CD4-positive, alpha-beta memory T cell (primary cell): Measurements from ENCODE around the gene CDRT15L2. TPM values are rescaled to one million over a fixed set of nuclear protein-coding genes. Genes with fewer than 3 reads are reported as not detected.
"Not testable (repeated sequence)": the region's sequence is repeated elsewhere in the genome, so short reads cannot be mapped to it uniquely, and the experiment has no call there.

Source experiments
- CTCF ChIA-PET: fragments of 350-600 bp; sonication (Branson Sonifier 250); formaldehyde crosslinking; loops from one replicate; lab custom pipeline; 2021; ENCODE audit warnings: inconsistent platforms; ENCODE audit not compliant: partially characterized antibody; lab: Charles Lee
- POLR2A ChIA-PET: fragments of 350-600 bp; sonication (Branson Sonifier 250); formaldehyde crosslinking; loops from one replicate; lab custom pipeline; 2021; ENCODE audit not compliant: partially characterized antibody; lab: Charles Lee
- DNase-seq, 5 donors: peaks; one replicate each; pipeline versions ENCODE4 v3.0.0 to v3.0.0-alpha.2; 2020 to 2022; ENCODE audit warnings: mixed read lengths in 1 of 5
- H3K27ac ChIP-seq: one replicate; pipeline ENCODE4 v1.7.0; 2013; ENCODE audit warnings: low read depth, low read length
- H3K27me3 ChIP-seq: 2 replicates; pipeline ENCODE4 v1.7.0; 2013; ENCODE audit warnings: mild to moderate bottlenecking, low read length, moderate library complexity; ENCODE audit not compliant: insufficient read depth
- H3K36me3 ChIP-seq: 2 replicates; pipeline ENCODE4 v1.7.0; 2013; ENCODE audit warnings: mild to moderate bottlenecking, low read length, moderate library complexity; ENCODE audit not compliant: insufficient read depth
- H3K4me1 ChIP-seq: 2 replicates; pipeline ENCODE4 v1.7.0; 2013; ENCODE audit warnings: mild to moderate bottlenecking, low read length, moderate library complexity; ENCODE audit not compliant: insufficient read depth
- H3K4me3 ChIP-seq, 2 donors: one replicate each; pipeline ENCODE4 v1.7.0; 2013; ENCODE audit warnings: low read length in 2 of 2, mild to moderate bottlenecking in 1 of 2
- H3K9me3 ChIP-seq, 2 donors: one replicate each; pipeline ENCODE4 v1.7.0; 2013; ENCODE audit warnings: low read length in 2 of 2, control low read depth in 1 of 2; ENCODE audit not compliant: control insufficient read depth in 1 of 2
- H3K27ac Mint-ChIP-seq, 7 donors: one replicate each; pipeline ENCODE4 v1.8.0; 2020 to 2021; ENCODE audit warnings: mixed read lengths in 7 of 7, mild to moderate bottlenecking in 6 of 7, inconsistent platforms in 3 of 7, moderate library complexity in 3 of 7
- H3K27me3 Mint-ChIP-seq, 2 donors: one replicate each; pipeline ENCODE4 v1.8.0; 2020 to 2021; ENCODE audit warnings: mixed read lengths in 2 of 2
- H3K36me3 Mint-ChIP-seq, 2 donors: one replicate each; pipeline ENCODE4 v1.8.0; 2020 to 2021; ENCODE audit warnings: mixed read lengths in 2 of 2, inconsistent platforms in 1 of 2, mild to moderate bottlenecking in 1 of 2
- H3K4me1 Mint-ChIP-seq, 4 donors: one replicate each; pipeline ENCODE4 v1.8.0; 2020 to 2021; ENCODE audit warnings: mixed read lengths in 4 of 4, mild to moderate bottlenecking in 1 of 4
- H3K4me3 Mint-ChIP-seq, 8 donors: one replicate each; pipeline ENCODE4 v1.8.0; 2020 to 2021; ENCODE audit warnings: mixed read lengths in 8 of 8, mild to moderate bottlenecking in 7 of 8, moderate library complexity in 6 of 8, inconsistent platforms in 3 of 8
- H3K9me3 Mint-ChIP-seq, 8 donors: one replicate each; pipeline ENCODE4 v1.8.0; 2020 to 2021; ENCODE audit warnings: mixed read lengths in 8 of 8, mild to moderate bottlenecking in 5 of 8, inconsistent platforms in 3 of 8, moderate library complexity in 1 of 8
- intact Hi-C: fragments of 100-400 bp; cut with micrococcal nuclease; formaldehyde crosslinking; loops from one replicate; pipeline ENCODE4 v1.15.1; 2023
- polyA plus RNA-seq, 2 donors: library from polyadenylated mRNA; unstranded; fragments of 300-500 nt; fragmentation: Illumina TruSeq; gene quantifications; one replicate each; pipeline ENCODE4 v1.2.3, GENCODE V29; 2021
- total RNA-seq, 2 experiments: library from RNA; stranded (reverse); gene quantifications; one replicate each; pipeline ENCODE4 v1.2.3, GENCODE V29; 2021

The CDRT15L2 gene
- total and polyA plus RNA-seq, 4 experiments from 2014 or later = not detected

DNA sequence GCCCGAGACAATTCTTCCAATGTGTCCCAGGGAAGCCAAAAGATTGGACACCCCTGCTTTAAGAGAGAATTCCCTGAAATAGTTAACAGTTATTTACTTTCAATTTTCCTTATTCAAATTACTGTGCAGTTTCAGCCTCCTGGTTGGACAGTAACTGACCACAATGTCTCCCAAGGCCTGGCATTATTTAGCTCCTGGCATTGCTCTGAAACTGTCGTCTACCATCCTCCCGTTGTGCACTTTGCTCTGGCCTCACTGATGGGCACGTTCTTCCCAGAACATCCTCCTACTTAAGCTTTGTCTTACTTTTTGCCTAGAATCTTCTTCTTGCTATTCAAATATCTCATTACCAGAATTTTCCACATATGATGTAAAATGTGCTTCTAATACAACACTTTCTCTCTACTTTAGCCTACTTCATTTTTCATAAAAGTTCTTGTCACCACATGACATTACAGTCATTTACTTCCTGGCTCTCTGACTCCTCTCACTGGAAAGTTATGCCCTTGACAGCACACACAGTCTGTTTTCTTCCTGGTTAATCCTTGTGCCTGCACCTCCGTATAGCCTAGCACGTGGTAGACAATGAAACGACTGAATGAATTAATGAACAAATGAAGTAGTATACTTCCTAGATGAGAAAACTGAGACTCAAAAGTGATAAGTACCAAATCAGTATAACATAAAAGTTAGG is 37.5 kb upstream of the CDRT15L2 start:
- H3K4me3 ChIP-seq, H3K27ac ChIP-seq, intact Hi-C loops, H3K27ac Mint-ChIP-seq, DNase-seq, H3K9me3 Mint-ChIP-seq, H3K36me3 ChIP-seq, H3K9me3 ChIP-seq, POLR2A ChIA-PET, H3K4me1 Mint-ChIP-seq, H3K27me3 ChIP-seq, H3K4me3 Mint-ChIP-seq, H3K27me3 Mint-ChIP-seq, H3K36me3 Mint-ChIP-seq, H3K4me1 ChIP-seq: not testable (repeated sequence)
- CTCF ChIA-PET = interaction anchor here (0.6 kb wide), 1 partner anchor 602 kb away, joined by 3 read pairs; no protein-coding TSS in a partner anchor

DNA sequence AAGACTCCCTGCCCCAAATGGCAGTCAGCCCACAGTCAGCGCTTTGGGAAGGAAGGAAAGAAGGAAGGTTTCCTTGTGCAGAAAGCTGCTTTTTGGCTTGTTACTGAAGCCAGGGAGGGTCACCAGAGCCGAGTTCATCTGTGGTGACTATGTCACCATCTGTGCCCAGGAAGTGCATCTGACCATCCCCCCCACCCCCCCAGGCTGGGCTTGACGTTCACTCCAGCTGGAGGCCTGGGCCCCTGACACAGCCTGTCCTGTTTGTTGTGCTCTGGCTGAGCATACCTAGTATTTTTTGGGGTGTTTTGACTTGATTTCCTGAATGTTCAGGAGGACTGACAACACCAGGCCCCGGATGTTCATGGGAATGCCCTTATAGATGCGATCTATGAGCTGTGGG is 31.6 kb upstream of the CDRT15L2 start:
- H3K9me3 Mint-ChIP-seq, H3K27me3 ChIP-seq, H3K4me3 Mint-ChIP-seq, H3K4me3 ChIP-seq, CTCF ChIA-PET, H3K4me1 Mint-ChIP-seq, H3K27me3 Mint-ChIP-seq, POLR2A ChIA-PET, H3K27ac Mint-ChIP-seq, H3K4me1 ChIP-seq, H3K36me3 ChIP-seq, H3K36me3 Mint-ChIP-seq, H3K27ac ChIP-seq, intact Hi-C loops, H3K9me3 ChIP-seq, DNase-seq: not testable (repeated sequence)

- H3K36me3 Mint-ChIP-seq, H3K27ac Mint-ChIP-seq, DNase-seq, H3K9me3 Mint-ChIP-seq, H3K4me3 Mint-ChIP-seq, H3K4me1 Mint-ChIP-seq, CTCF ChIA-PET, H3K27me3 ChIP-seq, H3K9me3 ChIP-seq, H3K36me3 ChIP-seq, H3K4me3 ChIP-seq, H3K4me1 ChIP-seq, intact Hi-C loops, POLR2A ChIA-PET, H3K27ac ChIP-seq, H3K27me3 Mint-ChIP-seq: not testable (repeated sequence)
Observed at GRCh38 chr17:20552920-20553319, 26.6 kb upstream of the CDRT15L2 start.

- H3K9me3 ChIP-seq, DNase-seq, H3K36me3 Mint-ChIP-seq, H3K4me3 ChIP-seq, H3K36me3 ChIP-seq, H3K27ac Mint-ChIP-seq, intact Hi-C loops, H3K4me1 ChIP-seq, CTCF ChIA-PET, H3K27me3 ChIP-seq, H3K4me1 Mint-ChIP-seq, H3K4me3 Mint-ChIP-seq, H3K27me3 Mint-ChIP-seq, H3K27ac ChIP-seq, POLR2A ChIA-PET, H3K9me3 Mint-ChIP-seq: not testable (repeated sequence)
Observed at GRCh38 chr17:20554728-20555127, 24.8 kb upstream of the CDRT15L2 start.

DNA sequence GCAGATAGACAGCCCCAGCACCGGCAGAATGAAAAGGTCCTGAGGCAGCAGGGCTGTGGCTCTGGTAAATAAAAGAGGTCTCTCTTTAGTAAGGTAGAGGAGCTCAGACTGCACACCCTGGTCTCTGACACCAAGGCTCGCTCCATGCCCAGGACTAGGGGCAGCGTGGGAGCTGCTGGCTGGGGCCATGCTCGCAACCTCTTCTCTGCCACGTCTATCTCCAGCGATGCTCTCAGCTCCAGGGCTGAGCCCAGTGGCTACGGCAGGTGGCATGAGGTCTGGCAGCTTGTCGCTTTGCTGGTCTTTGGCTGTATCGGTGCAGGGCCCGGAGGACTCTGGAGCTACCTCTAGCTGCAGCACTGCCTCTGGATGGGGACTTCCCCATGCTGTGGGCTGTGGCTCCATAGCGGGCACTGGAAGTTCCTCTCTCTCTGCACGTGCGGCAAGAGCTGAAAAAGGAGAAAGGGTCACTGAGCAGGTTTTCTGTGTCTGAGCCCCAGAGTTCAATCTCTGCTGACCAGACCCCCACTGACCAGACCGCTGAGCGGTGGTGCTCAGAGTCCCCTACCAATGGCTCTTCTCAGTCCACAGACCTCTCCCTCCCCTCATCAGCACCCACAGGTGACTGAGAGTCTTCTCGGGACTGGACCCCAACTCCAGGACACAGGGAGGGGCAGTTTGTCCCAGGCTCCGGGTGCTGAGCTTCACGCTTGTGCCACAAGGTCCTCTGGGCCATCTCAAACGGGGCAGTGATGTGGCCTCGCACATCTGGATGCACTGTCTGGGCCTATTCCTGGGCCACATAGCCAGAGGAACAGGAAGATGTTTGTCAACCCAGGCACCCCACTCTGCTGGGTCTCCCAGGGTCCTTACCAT is 24.2 kb upstream of the CDRT15L2 start:
- H3K27ac Mint-ChIP-seq = not testable (repeated sequence)

DNA sequence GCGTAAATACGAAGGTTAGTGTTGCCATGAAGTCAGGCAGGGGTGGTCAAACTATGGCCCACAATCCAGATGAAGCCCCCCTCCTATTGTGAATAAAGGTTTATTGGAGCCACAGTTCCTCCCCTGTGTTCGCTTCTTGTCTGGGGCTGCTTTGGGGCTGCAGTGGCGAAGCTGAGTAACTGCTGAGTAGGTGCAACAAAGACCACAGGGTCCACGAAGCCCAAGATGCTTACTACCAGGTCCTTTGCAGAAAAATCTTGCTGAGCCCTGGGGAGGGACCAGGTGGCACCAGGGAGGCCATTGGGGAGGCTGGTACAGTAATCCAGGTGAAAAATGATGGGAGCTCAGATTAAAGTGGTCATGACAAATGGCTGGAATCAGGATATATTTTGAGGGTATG is 21.4 kb upstream of the CDRT15L2 start:
- H3K4me3 Mint-ChIP-seq, CTCF ChIA-PET, DNase-seq, H3K9me3 ChIP-seq, H3K27ac ChIP-seq, intact Hi-C loops, H3K36me3 ChIP-seq, H3K27ac Mint-ChIP-seq, H3K27me3 Mint-ChIP-seq, H3K27me3 ChIP-seq, POLR2A ChIA-PET, H3K4me1 ChIP-seq, H3K4me1 Mint-ChIP-seq, H3K4me3 ChIP-seq, H3K36me3 Mint-ChIP-seq, H3K9me3 Mint-ChIP-seq: not testable (repeated sequence)

More for the DNA sequence above, 24.2 kb upstream of the CDRT15L2 start:
- H3K36me3 ChIP-seq, intact Hi-C loops, H3K4me1 Mint-ChIP-seq, H3K27ac ChIP-seq, H3K4me3 ChIP-seq, CTCF ChIA-PET, H3K27me3 ChIP-seq, POLR2A ChIA-PET, H3K9me3 ChIP-seq, H3K9me3 Mint-ChIP-seq, H3K27me3 Mint-ChIP-seq, H3K4me1 ChIP-seq, H3K36me3 Mint-ChIP-seq, H3K4me3 Mint-ChIP-seq, DNase-seq: not testable (repeated sequence)

GRCh38 chr17:20559018-20559417 is 20.5 kb upstream of the CDRT15L2 start:
- CTCF ChIA-PET, DNase-seq, H3K4me1 Mint-ChIP-seq, H3K27me3 Mint-ChIP-seq, H3K4me1 ChIP-seq, H3K4me3 Mint-ChIP-seq, H3K4me3 ChIP-seq, H3K27ac Mint-ChIP-seq, H3K27ac ChIP-seq, H3K36me3 Mint-ChIP-seq, H3K27me3 ChIP-seq, H3K9me3 Mint-ChIP-seq, intact Hi-C loops, POLR2A ChIA-PET, H3K9me3 ChIP-seq, H3K36me3 ChIP-seq: not testable (repeated sequence)
